ENCODE measurements around the gene SNX22. TPM values are rescaled to one million over a fixed set of nuclear protein-coding genes. Genes with fewer than 3 reads are reported as not detected.

Gene SNX22
- total RNA-seq, 6 experiments from 2014 or later, result 0.07 to 0.21 (median 0.14) TPM; not detected in 2

DNA sequence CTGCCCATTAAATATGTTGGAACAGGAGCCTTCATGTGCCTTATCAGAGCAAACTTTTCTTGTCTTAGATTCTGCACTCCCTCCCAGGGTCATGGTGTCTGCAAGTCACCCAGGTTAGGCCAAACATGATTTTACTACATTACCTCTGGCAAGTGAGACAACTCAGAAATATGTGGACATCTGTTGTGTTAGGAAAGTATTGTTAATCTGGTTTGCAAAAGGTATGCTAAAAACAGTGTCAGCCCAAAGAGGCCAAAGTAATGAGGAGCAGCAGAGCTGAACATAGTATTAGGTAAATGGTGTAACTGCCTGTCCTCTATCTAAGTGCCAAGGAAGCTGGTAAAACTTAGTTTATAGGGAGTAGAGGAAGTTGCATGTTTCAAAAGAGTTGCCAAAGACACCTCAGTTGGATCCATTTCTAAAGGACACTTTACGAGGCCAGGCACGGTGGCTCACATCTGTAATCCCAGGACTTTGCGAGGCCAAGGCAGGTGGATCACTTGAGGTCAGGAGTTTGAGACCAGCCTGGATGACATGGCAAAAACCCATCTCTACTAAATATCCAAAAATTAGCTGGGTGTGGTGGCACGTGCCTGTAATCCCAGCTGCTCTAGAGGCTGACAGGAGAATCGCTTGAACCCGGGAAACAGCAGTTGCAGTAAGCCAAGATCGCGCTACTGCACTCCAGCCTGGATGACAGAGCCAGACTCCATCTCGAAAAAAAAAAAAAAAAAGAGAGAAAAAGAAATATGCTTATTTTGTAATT lies 33.8 kb downstream of the SNX22 start:
- H3K27ac Mint-ChIP-seq, result no peak overlapping the region
- H3K36me3 Mint-ChIP-seq (ENCODE audit: low read depth), result peaks cover 22% of the 10 kb centered on the region
- no peak for DNase-seq
- peaks cover 20% of the 10 kb centered on the region for H3K4me1 Mint-ChIP-seq (ENCODE audit: low read depth)
- TF ChIP-seq, protein P1, sequence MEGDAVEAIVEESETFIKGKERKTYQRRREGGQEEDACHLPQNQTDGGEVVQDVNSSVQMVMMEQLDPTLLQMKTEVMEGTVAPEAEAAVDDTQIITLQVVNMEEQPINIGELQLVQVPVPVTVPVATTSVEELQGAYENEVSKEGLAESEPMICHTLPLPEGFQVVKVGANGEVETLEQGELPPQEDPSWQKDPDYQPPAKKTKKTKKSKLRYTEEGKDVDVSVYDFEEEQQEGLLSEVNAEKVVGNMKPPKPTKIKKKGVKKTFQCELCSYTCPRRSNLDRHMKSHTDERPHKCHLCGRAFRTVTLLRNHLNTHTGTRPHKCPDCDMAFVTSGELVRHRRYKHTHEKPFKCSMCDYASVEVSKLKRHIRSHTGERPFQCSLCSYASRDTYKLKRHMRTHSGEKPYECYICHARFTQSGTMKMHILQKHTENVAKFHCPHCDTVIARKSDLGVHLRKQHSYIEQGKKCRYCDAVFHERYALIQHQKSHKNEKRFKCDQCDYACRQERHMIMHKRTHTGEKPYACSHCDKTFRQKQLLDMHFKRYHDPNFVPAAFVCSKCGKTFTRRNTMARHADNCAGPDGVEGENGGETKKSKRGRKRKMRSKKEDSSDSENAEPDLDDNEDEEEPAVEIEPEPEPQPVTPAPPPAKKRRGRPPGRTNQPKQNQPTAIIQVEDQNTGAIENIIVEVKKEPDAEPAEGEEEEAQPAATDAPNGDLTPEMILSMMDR (IDR thresholded peaks at IDR 0.05), result no peak
- no peak overlapping the region for H3K4me3 Mint-ChIP-seq
- peaks cover 2% of the 10 kb centered on the region; the same call in 1 of the 2 replicates for H3K27me3 Mint-ChIP-seq (ENCODE audit: insufficient read depth)
- H3K9me3 Mint-ChIP-seq, result no peaks in the 10 kb centered on the region

DNA sequence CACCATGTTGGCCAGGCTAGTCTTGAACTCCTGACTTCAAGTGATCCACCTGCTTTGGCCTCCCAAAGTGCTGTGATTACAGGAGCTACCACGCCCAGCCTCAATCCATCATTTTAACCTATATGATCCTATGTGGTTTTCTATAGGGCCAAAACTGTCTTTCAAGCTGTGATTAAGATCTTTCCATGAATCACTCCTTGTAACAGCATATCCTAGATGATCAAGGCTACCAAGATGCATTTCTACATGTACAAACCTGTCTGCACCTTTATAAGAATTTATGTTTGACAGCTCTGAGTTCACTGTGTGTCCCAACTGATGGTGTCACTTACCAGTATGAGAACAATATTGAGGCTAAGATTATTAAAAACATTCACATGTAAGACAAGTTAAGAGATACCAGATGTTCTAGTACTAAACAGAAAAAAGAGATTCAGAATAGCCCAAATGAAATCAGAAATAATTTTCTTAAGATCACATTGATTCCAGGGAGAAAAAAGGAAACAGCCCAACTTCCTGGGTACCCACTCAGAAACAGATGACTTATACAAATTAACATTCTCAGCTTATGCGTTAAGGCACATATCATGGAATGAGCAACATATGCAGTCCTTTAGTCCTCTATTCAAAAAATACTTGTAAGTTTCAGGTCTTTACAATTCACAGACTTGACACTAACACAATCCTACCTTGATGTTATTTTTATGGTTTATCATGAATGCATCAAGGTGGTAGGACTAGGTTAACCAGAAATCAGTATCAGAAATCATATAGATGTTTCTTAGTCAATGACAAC lies 36.1 kb downstream of the SNX22 start:
- TF ChIP-seq, protein P1 (IDR thresholded peaks at IDR 0.05), result no peak
- Mint-ChIP-seq H3K4me1 (ENCODE audit: low read depth) (peaks cover 20% of the 10 kb centered on the region), H3K9me3 (no peaks in the 10 kb centered on the region), H3K27ac (peak overlapping the region; percentile 31; the same call in 1 of the 2 replicates), H3K4me3 (no peak overlapping the region), H3K36me3 (ENCODE audit: low read depth) (peaks cover 17% of the 10 kb centered on the region), H3K27me3 (ENCODE audit: insufficient read depth) (peaks cover 2% of the 10 kb centered on the region; the same call in 1 of the 2 replicates)
- DNase-seq, result no peak

DNA sequence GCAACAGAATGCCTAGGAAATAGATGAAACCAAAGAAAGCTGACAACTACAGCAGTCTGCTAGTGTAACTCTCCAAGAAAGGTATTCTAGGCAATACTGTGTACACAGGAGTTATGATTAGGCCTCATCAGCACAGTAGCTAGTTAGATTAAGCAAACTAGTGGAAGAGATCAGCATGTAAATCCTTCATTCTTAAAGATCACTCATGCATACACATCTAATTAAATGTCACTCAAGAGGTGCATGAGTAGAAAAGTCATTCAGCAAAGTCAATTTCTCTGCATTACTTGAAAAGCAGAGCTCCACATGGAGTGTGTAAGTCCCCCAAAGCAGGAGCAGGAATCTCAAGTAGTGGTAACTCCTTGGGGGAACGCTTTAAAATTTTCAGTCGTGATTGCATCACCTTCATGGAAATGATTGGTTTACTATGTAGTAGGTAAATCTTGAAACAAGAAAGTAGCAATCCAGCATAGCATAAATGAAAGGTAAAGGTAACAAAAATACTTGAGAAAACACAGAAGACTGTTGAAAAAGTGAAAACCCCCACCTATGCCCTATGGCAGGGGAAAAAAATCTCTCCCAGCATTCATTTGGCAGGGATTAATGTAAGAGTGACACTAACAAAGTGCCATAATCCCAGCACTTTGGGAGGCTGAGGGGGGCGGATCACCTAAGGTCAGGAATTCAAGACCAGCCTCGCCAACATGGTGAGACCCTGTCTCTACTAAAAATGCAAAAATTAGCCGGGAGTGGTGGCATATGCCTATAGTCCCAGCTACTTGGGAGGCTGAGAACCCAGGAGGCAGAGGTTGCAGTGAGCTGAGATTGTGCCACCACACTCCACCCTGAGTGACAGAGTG lies 40.7 kb downstream of the SNX22 start:
- H3K4me1 Mint-ChIP-seq (ENCODE audit: low read depth), result peaks cover 20% of the 10 kb centered on the region
- no peaks in the 10 kb centered on the region for H3K9me3 Mint-ChIP-seq
- no peak overlapping the region for H3K4me3 Mint-ChIP-seq
- no peak overlapping the region for H3K27ac Mint-ChIP-seq
- TF ChIP-seq, protein P1 (IDR thresholded peaks at IDR 0.05), result no peak
- DNase-seq, result no peak
- peaks cover 6% of the 10 kb centered on the region for H3K36me3 Mint-ChIP-seq (ENCODE audit: low read depth)
- peaks cover 2% of the 10 kb centered on the region; the same call in 1 of the 2 replicates for H3K27me3 Mint-ChIP-seq (ENCODE audit: insufficient read depth)

DNA sequence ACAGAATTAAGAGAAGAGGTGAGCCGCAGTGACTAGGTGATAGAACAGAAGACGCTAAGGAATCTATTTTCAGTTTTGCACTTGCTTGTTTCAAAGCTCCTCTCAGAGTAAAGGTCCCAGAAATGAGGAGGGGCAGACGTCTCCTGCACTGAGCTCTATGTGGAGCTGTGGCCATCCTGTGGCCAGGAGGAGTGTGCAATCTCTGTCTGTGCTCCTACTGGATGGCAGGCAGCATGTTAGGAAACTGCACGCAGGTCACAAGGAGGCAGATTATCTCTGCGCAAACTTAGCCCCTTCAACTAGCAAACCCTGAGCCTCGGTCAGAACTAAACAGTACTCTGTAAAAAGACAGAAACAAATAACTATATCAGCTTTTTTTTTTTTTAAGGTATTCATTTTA lies 42.4 kb downstream of the SNX22 start:
- H3K4me3 Mint-ChIP-seq, result no peak overlapping the region
- peaks cover 6% of the 10 kb centered on the region for H3K4me1 Mint-ChIP-seq (ENCODE audit: low read depth)
- H3K27me3 Mint-ChIP-seq (ENCODE audit: insufficient read depth), result peaks cover 4% of the 10 kb centered on the region; the same call in 1 of the 2 replicates
- peaks cover 10% of the 10 kb centered on the region for H3K36me3 Mint-ChIP-seq (ENCODE audit: low read depth)
- no peak for DNase-seq
- H3K9me3 Mint-ChIP-seq, result no peaks in the 10 kb centered on the region
- TF ChIP-seq, protein P1 (IDR thresholded peaks at IDR 0.05), result no peak
- no peak overlapping the region for H3K27ac Mint-ChIP-seq

DNA sequence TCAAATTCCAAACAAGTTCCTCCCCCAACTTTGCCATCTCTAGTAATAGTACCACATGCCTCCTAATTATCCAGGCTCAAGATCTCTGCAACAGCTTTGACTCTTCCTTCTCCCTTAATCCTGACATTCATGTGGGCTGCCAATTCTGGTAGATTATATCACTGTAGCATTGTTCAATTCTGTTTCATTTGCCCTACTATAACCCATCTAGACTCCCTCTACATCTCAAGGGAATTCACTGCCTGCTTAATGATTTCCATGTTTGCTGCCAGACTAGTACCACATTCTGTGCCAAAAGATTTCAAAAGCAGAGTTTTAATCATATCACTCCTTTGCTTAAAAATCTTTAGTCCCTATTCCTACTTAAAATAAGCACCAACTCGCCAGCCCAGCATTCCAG lies 45.9 kb downstream of the SNX22 start:
- H3K27me3 Mint-ChIP-seq (ENCODE audit: insufficient read depth), result 0 out of 2 replicates have a peak, but pooled peaks cover 2% of the 10 kb centered on the region
- peaks cover 8% of the 10 kb centered on the region; the same call in 1 of the 2 replicates for H3K36me3 Mint-ChIP-seq (ENCODE audit: low read depth)
- H3K4me1 Mint-ChIP-seq (ENCODE audit: low read depth), result no peaks in the 10 kb centered on the region
- peak overlapping the region; percentile 2; the same call in 1 of the 2 replicates for H3K27ac Mint-ChIP-seq
- no peak overlapping the region for H3K4me3 Mint-ChIP-seq
- TF ChIP-seq, protein P1 (IDR thresholded peaks at IDR 0.05), result no peak
- H3K9me3 Mint-ChIP-seq, result no peaks in the 10 kb centered on the region
- DNase-seq, result no peak
